ENCODE data around the gene GGCT. TPM values are rescaled to one million over a fixed set of nuclear protein-coding genes. Genes with fewer than 3 reads are reported as not detected.

GGCT gene
- polyA plus RNA-seq, 1 donor = 36.0 TPM

DNA sequence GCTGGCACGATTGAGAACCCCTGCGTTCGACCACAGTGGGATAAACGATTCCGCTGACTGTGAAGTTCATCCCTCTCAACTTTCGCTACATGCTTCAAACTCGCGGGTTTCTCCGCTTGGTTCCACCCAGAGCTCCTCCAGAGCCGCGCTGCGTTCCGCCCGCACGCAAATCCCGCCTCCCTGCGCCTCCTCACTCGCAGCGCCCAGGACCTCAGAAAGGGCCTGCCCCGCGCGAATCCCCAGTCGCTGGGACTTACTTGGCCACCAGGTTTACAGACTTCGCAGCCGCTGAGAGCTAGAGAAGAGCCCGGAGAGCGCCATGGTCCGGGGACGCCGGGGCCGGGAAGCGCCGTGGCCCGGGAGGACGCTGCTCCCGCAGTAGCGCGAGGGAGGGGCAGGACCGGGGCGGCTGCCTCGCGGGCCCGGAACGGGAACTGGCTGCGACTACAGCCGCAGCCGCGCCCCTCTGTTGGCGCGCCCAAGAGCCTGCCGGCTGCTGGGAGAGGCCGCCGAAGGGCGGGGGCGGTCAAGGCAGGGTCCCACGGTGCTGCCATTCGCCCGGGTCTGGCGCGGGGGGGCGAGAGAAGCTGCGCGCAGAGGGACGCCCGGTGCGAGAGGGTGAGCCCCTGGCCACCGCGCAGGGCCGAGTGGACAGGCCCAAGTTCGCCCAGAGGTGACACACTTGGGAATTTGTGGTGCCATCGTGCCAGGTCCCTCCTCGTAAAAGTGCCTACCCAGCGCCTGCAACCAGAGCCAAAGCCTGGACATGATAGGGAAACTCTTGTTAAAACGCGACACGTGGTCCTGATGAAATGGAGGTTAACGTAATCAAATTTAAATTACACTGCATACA is 26.1 kb downstream of the GGCT start, which contains the start of gene NOD1:
NOD1 (minus strand) TSS at position 436 of the 853 bp plus-strand sequence. CDS start 21,863 bp downstream, outside the sequence.
- no peak for DNase-seq (ENCODE audit: low read depth)

DNA sequence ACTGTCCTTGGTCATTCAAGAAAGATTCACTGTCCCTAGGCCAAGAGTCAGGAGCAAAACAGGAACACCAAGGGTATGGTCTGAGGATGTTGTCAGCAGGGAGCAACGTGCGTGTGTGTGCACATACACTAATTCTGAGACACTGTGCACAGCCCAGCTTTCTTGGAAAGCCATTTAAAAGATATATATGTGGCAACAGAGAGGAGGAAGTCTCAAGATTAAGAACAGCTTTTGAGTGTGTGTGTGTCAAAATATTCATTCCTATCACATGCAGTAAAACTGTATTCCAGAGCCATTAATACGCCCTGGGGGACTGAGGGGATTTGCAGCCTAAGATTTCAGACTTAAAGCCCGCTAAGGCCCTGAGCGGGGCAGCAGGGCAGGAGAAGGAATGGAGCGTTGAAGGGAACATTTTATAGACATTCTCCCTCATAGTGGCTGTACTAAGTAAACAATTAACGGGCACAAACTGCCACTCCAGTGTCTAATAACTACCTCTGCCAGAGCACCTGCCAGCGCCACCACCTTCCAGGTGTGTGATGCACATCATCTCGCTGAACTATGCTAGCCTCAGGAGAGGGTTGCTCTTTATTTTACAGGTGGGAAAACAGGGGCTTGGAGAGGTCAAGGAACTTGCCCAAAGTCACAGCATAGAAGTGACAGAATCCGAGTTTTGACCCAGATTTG is 28.0 kb downstream of the GGCT start:
- DNase-seq (ENCODE audit: low read depth) = no peak

GRCh38 chr7:30475580-30475979 is 29.0 kb downstream of the GGCT start:
- DNase-seq (ENCODE audit: low read depth) = no peak

DNA sequence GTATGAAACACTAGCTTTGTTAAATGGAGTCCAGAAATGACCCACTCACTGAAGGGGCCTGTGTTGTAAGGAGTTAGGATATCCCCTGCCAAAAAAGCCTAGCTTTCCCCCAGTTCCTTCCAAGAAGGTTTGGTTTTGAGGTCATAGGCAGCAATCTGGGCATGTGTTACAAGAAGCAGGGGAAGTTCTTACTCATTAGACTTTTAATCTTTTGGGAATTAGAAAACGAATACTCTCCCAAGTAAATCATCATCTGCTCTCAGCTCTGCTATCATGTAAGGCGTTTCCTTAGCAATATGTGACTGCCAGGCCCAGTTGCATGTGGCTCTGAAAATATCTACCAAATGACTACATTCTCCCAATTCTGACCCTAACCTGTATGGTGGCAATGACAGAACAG is 29.7 kb downstream of the GGCT start:
- DNase-seq (ENCODE audit: low read depth) = no peak

DNA sequence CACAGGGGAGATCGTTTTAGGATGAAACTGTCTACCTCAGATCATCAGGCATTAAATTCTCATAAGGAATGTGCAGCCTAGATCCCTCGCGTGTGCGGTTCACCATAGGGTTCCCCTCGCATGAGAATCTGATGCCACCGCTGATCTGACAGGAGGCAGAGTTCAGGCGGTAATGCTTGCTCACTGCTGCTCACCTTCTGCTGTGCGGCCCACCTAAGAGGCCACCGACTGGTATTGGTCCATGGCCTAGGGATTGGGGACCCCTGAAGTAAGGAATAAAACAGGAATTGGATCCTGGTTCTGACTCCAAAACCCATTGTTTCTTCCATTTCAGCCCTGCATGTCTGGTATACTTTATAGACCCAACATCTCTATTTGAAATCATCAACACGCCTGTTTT is 30.1 kb downstream of the GGCT start:
- DNase-seq (ENCODE audit: low read depth) = no peak

GRCh38 chr7:30473903-30474302 is 30.7 kb downstream of the GGCT start:
- DNase-seq (ENCODE audit: low read depth) = no peak

DNA sequence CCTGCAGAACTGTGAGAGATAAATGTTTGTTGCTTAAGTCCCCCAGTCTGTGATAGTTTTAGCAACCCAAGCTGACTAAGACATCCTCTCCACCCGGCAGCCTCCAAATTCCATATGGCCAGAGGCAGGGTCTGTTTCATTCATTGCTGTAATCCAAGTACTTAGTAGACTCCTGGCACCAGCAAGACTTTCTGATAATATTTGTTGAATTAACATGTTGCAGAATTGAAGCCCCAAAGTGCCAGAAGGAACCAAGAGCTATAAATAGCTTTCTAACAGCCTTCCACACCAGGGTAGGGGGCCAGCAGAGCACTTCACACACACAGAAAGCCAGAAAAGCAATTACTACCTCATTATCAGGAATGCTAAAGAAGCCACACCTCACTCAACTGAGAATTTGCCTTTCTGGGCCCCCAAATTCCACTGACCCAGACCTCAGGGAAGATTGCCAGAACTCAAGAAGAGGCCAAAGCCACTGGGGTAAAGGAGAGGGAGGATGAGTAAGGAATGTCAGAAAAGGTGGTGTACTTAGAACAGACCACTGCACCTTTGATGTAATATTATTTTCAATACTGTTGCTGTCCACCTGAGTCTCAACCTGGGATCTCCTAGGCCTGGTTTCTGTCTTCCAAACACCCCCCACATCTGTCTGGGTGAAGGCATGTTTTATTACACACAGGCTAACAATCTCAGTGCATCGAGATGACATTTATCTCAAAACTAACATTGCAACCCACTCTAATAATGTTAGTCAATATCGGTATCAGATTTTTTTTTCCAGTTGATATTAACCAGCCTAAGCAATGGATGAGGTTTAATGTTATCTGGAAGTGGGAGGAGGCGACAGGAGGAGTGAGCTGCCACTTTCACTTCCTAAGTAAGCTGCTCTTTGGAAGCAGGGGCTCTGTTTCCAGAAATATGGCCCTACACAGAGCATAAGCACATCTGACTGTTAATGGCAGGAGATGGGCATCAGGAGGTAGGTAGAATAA is 31.5 kb downstream of the GGCT start:
- no peak for DNase-seq (ENCODE audit: low read depth)

DNA sequence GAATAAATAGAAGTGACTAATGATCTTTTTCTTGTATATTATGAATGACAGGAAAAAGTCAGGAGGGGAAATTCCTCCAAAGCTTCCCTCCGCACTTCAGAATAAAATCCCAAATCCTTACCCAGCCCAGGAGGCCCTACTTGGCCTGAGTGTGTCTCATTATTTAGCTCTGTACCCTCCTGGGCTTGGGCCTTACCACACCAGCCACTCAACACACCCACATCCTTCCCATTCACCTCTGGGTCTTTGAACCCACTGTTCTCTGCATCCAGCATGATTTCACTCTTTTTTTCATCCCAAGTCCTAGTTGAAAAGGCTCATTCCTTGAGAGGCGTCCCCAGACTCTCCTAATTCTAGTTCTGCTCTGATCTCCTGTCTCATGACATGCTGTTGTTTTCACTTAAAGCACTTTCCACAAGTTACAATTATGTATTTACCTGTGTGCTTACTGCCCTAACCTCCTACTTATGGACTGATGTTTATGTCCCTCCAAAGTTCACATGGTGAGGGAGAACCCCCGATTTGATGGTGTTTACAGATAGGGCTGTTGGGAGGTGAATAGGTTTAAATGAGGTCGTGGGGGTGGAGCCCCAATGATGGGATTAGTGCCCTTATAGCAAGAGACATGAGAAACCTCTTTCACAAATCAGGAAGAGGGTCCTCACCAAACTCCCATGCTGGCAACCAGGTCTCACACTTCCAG is 32.4 kb downstream of the GGCT start:
- DNase-seq (ENCODE audit: low read depth) = no peak

DNA sequence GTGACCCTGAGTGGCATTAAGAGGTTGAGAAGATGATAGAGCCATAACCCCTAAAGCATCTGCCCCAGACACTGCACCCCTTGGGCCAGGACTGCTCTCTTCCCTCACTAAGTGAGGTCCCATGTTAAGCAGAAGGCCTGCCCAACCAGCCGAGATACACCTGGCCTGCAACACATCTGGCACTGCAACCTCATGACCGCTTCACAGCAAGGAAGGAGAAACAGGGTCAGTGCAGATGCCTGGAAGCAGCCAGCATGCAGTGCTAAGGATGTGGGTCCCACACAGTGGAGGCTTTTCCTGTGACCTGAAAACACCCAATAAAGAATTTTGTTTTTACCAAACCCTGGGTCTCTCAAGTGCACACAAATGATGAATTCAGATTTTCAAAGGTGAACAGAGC is 33.4 kb downstream of the GGCT start:
- no peak for DNase-seq (ENCODE audit: low read depth)

GRCh38 chr7:30470771-30471170 is 33.9 kb downstream of the GGCT start:
- no peak for DNase-seq (ENCODE audit: low read depth)

DNA sequence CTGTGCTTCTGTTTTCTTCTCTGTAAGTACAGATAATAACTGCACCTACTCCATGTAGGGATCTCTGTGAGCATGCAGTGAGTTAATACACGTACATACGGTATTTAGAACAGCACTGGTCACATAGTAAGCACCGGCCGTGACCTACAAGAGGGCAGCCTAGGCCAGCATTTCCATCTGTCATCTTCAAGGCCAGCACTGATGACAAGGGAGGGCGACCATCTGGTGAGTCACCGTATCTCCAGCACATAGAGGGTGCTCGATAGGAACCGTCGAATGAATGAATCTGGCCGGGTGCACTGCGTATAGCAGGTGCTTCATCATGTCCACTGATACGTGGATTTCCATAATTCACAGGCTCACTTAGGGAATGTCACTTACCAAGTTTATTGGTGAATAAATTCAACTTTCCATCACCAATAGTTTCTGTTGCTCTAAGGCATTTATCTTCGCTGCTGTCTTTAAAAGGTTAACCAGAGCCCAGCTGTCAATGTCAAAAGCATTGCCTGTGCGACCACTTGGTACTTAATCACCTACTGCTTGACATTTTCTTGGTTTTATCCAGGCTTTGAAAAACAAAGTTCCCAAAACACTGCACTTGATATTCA is 34.4 kb downstream of the GGCT start:
- DNase-seq (ENCODE audit: low read depth) = no peak

GRCh38 chr7:30469303-30469702 is 35.3 kb downstream of the GGCT start:
- no peak for DNase-seq (ENCODE audit: low read depth)

DNA sequence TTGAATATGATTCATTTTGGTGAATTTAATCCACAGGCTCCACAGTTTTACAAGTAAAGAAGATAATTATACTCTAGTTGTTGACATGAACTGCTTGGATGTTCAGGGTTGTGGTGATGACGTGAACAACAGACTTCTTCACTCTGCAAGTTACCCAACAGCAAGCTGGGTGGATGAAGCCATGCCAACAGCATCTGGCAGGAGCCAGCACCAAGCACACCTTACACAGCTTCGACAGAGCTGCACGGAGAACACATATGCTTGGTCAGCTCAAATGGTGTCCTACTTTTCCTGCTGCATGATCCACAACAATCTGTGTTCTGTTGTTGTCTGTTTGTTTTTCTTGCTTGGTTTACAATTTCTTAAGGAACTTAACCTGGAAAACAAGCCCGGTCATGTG is 35.8 kb downstream of the GGCT start:
- no peak for DNase-seq (ENCODE audit: low read depth)

GRCh38 chr7:30468041-30468440 is 36.6 kb downstream of the GGCT start:
- DNase-seq (ENCODE audit: low read depth) = no peak

DNA sequence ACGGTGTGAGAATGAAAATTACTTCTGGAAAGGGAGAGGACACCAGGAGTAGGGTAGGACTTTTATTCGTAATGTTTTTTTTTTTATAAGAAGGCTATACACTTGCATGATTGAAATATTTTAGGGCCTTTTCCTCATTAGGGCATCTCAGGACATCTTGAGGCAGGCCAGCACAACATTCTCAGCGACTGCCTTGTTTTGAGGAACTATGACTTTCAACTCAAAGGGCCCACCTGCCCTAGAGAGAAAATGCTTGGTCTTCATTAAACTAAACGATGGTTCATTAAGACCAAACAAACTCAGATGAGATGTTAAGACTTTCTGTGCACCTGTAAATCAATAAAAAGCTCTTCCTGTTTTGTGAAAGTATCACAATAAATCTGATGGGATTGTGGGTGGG is 37.4 kb downstream of the GGCT start:
- DNase-seq (ENCODE audit: low read depth) = no peak

DNA sequence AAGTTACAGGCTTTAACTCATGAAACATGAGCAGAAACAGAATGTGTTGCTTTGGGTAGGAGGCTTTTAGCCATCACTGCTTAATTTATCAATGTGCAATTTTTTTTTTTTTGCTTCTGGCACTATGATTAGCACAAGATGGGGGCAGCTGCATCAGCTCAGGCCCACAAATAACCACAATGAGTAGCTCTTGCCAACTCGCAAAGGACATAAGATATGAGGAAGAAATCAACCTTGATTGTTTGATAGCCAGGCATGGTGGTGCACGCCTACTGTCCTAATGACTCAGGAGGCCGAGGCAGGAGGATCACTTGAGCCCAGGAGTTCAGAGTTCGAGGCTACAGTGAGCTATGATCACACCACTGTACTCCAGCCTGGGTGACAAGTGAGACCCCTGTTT is 38.4 kb downstream of the GGCT start:
- no peak for DNase-seq (ENCODE audit: low read depth)

DNA sequence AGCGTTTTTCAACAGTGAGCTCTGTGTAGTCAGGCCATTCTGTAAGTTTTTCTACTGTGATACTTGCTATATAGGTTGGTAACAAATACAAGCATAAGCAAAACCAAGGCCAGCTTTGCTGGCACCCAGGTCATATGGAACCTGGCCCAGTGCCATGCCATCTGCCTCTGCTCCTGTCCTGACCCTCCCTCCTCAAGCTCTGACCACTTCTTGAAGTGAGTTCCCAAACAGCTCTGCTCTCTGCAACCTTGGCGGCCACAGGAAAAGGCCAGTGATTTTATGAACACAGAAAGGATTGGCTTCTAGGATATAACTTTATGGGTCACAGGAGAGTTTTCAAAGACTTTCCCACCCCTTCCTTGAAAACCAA is 38.8 kb downstream of the GGCT start:
- no peak for DNase-seq (ENCODE audit: low read depth)

DNA sequence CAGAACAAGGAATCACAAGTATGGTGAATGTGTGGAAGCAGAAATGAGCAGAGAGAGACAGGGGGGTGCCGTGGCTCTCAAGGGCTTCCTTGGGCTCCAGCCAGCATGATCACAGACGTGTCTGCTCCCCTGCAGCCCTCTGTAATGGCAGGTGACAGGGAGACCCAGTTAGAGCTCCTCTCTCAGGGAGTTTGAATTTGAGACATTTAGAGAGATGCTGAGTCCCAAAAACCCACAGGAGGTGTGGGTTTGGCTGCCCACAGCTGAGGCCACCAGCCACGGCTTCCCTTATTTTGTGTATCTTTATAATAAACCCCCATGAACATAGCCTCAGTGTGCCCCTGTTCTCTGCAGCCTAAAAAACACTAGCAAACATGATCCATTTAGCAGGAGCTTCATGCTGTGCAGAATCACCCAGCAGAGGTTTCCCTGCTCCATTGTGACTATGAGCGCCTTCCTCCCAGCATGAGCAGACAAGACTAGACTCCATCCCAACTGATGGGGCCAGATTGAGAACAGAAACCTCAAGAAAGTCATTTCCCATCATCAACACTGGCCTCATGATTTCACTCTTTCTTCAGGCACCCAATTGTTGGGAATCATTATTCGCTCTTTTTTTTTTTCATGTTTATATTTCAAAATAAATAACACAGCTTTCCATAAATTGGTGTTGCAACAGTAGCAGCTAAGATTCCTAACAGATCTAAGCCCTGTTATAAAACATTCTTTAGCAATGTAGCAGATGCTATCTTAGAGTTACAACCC is 39.4 kb downstream of the GGCT start:
- no peak for DNase-seq (ENCODE audit: low read depth)

DNA sequence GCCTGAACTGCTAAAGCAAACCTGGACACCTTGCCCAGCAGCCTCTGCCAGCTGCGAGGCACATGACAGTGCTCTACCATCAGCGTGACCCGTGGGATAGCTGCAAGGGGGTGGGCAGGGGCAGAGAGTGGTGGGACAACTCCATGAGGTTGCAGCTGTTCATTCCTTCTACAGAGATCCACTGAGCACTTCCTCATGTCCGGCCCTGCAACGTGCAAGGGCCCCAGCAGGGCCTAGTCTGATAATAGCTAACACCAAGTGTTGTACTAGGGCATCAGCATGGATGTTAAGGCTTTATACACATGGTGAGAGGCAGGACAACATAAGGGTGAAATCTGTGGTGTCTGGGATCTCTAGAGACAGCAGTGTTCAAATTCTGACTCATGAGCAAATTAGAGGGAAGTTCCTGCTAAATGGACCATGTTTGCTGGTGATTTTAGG is 40.4 kb downstream of the GGCT start:
- no peak for DNase-seq (ENCODE audit: low read depth)

Measured in forelimb muscle (tissue), 1 donor.